BJ (cell line): ENCODE data around the gene C20orf96. TPM values are rescaled to one million over a fixed set of nuclear protein-coding genes. Genes with fewer than 3 reads are reported as not detected.
A peak's percentile ranks its signal among the peaks of the same experiment; 100 is the strongest.

ENCODE experiments used
- CTCF ChIA-PET: fragments of 350-600 bp; formaldehyde crosslinking; extraction: SDS; loops from one replicate; lab custom pipeline; 2021; ENCODE audit warnings: antibody characterized with exemption, inconsistent platforms; lab: Yijun Ruan, JAX
- POLR2A ChIA-PET: fragments of 300-600 bp; sonication (Branson Sonifier 250); formaldehyde crosslinking; extraction: SDS; loops from one replicate; lab custom pipeline; 2021; ENCODE audit warnings: antibody characterized with exemption; lab: Charles Lee
- DNase-seq: peaks from one replicate; pipeline ENCODE4 v3.0.0-alpha.2; 2011; ENCODE audit warnings: low read depth
- H3K27me3 ChIP-seq: 2 replicates; pipeline ENCODE4 v1.6.0; 2011; ENCODE audit warnings: low read length; ENCODE audit not compliant: control insufficient read depth, insufficient read depth
- H3K36me3 ChIP-seq: 2 replicates; pipeline ENCODE4 v1.5.1; 2011; ENCODE audit warnings: low read length; ENCODE audit not compliant: control insufficient read depth, insufficient read depth
- H3K4me3 ChIP-seq: 2 replicates; pipeline ENCODE4 v1.5.1; 2011; ENCODE audit warnings: low read depth, mild to moderate bottlenecking, control low read depth, low read length
- polyA plus RNA-seq: library from polyadenylated mRNA; depleted of rRNA; stranded (reverse); fragments of >200 nt; gene quantifications from 2 replicates; pipeline ENCODE4 v1.2.3, GENCODE V29; 2011
- TF ChIP-seq, protein P1 (sequence below): IDR thresholded peaks from 2 replicates; pipeline ENCODE4 v1.5.1; 2011; ENCODE audit warnings: low read depth, mild to moderate bottlenecking, control low read depth, inconsistent platforms, low read length, moderate library complexity; ENCODE audit not compliant: insufficient read depth

C20orf96 gene
- polyA plus RNA-seq, 1 experiment, result 5.5 TPM

DNA sequence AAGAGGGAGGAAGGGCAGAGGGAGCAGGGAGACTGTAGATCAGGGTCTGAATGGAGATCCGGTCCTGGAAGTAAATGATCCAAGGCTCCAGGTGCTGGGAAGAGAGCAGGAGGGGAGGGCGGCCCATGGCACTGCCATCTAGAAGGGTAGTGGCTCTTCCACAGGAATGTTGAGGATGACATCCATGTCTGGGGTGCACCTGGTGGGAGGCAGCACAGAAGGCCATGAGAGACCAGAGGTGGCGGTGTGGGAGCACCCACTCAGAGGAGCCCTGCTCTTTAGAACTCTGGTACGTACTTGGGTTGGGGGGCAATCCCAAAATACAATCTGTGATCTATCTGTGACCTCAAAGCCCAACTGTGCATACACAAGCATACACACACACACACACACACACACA, 19.5 kb downstream of the C20orf96 start:
- Histone ChIP-seq H3K27me3 (no peaks in the 10 kb centered on the region), H3K36me3 (no peaks in the 10 kb centered on the region; the same call in 1 of the 2 replicates), H3K4me3 (no peak overlapping the region)
- ChIA-PET POLR2A (no interaction called here), CTCF (no interaction called here)
- DNase-seq, result no peak
- TF ChIP-seq, protein P1, sequence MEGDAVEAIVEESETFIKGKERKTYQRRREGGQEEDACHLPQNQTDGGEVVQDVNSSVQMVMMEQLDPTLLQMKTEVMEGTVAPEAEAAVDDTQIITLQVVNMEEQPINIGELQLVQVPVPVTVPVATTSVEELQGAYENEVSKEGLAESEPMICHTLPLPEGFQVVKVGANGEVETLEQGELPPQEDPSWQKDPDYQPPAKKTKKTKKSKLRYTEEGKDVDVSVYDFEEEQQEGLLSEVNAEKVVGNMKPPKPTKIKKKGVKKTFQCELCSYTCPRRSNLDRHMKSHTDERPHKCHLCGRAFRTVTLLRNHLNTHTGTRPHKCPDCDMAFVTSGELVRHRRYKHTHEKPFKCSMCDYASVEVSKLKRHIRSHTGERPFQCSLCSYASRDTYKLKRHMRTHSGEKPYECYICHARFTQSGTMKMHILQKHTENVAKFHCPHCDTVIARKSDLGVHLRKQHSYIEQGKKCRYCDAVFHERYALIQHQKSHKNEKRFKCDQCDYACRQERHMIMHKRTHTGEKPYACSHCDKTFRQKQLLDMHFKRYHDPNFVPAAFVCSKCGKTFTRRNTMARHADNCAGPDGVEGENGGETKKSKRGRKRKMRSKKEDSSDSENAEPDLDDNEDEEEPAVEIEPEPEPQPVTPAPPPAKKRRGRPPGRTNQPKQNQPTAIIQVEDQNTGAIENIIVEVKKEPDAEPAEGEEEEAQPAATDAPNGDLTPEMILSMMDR, result no peak

DNA sequence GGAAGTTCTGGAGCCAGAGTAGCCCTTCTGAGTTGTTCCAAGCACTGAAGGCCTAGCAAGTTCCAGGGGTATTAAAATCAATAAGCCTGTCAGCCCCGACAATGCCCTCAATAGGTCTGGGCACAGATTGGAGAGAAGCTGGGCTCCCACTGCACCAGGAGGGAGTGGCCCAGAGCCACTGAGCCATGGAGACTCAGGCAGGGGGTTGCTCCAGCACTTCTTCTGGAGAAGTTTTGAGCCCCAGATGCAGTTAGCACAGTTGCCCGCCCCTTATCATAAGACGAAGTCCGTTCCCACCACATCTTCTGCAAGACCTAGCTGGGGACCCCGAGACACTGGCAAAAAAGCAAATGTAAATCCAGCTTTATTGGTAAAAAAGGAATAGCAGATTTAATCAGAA, 20.0 kb downstream of the C20orf96 start:
- ChIA-PET POLR2A (no interaction called here), CTCF (interaction anchor here (0.8 to 2.6 kb wide), 3 partner anchors 11 to 60 kb away, joined by 3 to 9 read pairs (median 4); no protein-coding TSS in a partner anchor)
- no peak overlapping the region for H3K4me3 ChIP-seq
- 0 out of 2 replicates have a peak, but pooled peaks cover 1% of the 10 kb centered on the region for H3K27me3 ChIP-seq
- no peaks in the 10 kb centered on the region for H3K36me3 ChIP-seq
- DNase-seq, result no peak
- TF ChIP-seq, protein P1, result no peak

GRCh38 chr20:266596-267562, 23.7 kb downstream of the C20orf96 start:
- DNase-seq, result no peak
- no peaks in the 10 kb centered on the region for H3K36me3 ChIP-seq
- POLR2A ChIA-PET, result no interaction called here
- TF ChIP-seq, protein P1, result peak; percentile 98
- H3K27me3 ChIP-seq, result peaks cover 3% of the 10 kb centered on the region; the same call in 1 of the 2 replicates
- peak overlapping the region; percentile 39 for H3K4me3 ChIP-seq
- CTCF ChIA-PET, result interaction anchor here (0.6 to 3.0 kb wide), 26 partner anchors 9 to 152 kb away, joined by 3 to 17 read pairs (median 4); partner anchors contain the start of genes DEFB132 and SOX12

- no peaks in the 10 kb centered on the region for H3K36me3 ChIP-seq
- no peak for DNase-seq
- TF ChIP-seq, protein P1, result no peak
- peaks cover 6% of the 10 kb centered on the region; the same call in 1 of the 2 replicates for H3K27me3 ChIP-seq
- H3K4me3 ChIP-seq, result no peak overlapping the region
- ChIA-PET POLR2A (no interaction called here), CTCF (interaction anchor here (0.9 to 2.1 kb wide), 3 partner anchors 9 to 67 kb away, joined by 3 to 15 read pairs (median 3); no protein-coding TSS in a partner anchor)
These were observed 26.8 kb downstream of the C20orf96 start for GRCh38 chr20:263701-264100.

GRCh38 chr20:259981-260380, 30.6 kb downstream of the C20orf96 start:
- POLR2A ChIA-PET, result no interaction called here
- H3K36me3 ChIP-seq, result no peaks in the 10 kb centered on the region
- no peak overlapping the region for H3K4me3 ChIP-seq
- DNase-seq, result no peak
- TF ChIP-seq, protein P1, result no peak
- CTCF ChIA-PET, result interaction anchor here (1.1 to 4.0 kb wide), 4 partner anchors 10 to 71 kb away, joined by 3 to 23 read pairs (median 4); partner anchors contain the start of gene DEFB129
- peaks cover 6% of the 10 kb centered on the region for H3K27me3 ChIP-seq
